NOMO-1 treated with dmso at 0.1 percent for 144 hours (cell line): Measurements from ENCODE around the gene MOB3C.

ENCODE experiments used
- DNase-seq: peaks from one replicate; lab custom pipeline; 2025; ENCODE audit not compliant: unreplicated experiment; lab: John Stamatoyannopoulos, UW

Gene MOB3C

DNA sequence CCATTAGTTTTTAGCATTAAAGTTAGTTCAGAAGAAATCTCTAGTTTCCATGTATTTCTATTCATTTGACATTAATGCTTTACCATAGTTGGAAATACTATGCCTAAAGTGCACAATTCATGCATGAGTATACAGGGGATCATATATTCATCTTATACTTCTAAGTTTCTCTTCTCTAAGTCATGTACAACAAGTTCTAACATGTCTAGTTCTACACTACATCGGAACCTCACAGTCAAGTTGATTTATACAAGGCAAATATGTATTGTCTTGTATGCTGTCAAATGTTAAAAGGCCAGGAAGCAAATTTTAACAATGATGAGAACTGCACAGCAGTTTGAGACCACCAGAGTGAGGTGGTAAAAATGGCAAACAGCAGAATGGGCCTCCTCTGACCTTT is 22.9 kb upstream of the MOB3C start:
- no peak for DNase-seq

DNA sequence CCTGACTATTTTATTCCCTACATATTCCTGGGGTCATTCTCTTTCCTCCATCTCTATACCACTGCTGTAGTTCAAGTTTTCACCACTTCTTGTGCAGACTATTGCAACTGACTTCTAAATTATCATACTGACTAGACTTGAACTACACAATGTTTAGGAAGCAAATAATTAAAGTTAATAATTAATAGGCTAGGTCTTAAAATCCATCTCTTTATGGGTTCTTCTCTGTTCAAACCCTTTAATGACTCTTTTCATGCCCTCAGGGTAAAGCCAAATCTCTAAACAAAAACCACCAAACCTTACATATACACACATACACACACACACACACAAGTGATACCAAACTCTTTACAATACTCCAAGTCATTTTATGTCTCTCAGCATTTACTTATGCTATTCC is 22.3 kb upstream of the MOB3C start:
- DNase-seq, result no peak

DNA sequence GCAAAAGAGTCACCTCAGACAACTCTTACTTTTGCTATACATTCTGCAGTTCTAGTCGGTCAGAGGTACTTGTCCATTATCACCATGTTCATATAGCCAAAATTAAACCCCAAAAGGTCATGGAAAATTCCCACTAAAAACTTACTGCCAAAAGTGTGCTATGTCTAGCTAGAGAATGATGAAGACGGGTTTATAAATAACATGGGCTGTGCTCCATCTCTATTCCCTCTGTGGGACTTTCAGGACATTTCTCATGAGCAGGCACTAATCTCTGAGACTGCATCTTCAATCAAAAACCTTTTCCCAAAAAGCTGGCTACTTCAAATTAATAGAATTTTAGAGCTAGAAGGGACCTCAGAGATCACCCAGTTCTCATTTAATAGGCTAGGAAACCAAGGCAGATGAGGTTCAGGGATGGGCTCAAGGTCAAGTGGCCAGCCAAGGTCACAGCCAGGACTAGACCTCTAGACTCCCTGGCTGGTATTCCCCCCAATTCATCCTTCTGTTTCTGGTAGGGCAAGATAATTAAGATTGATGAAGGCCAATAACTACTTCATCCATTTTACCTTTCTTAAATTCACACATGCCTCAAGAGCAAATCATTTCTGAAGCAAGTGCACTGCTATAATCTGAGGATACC is 21.0 kb upstream of the MOB3C start:
- no peak for DNase-seq

DNA sequence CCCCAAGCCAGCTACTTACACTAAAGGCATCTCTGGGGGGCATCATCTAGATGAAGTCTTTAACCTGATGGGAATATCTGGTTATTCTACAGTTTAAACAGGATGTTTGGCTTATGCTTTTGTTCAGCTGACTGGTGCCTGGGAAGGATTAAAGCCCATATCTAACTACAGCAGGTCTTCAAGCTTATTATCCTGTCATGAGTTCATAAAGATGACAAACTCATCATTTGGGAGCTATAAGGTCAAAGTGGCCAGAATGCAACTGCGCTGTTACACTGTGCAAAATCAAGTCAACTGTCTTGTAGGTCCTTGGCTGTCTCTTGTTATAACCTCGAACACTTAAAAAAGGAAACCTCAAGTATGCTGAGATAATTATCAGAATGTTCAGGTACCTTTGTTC is 18.6 kb upstream of the MOB3C start:
- no peak for DNase-seq

DNA sequence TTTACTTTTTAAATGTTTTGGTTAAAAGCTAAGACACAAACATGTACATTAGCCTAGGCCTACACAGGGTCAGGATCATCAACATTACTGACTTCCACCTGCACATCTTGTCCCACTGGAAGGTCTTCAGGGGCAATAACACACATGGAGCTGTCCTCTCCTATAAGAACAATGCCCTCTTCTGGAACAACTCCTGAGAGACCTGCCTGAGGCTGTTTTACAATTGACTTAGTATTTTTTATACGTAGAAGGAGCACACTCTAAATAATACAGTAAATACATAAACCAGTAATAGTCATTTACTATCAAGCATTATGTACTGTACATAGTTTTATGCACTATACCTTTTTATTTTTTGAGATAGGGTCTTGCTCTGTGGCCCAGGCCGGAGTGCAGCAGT is 14.1 kb upstream of the MOB3C start:
- no peak for DNase-seq

DNA sequence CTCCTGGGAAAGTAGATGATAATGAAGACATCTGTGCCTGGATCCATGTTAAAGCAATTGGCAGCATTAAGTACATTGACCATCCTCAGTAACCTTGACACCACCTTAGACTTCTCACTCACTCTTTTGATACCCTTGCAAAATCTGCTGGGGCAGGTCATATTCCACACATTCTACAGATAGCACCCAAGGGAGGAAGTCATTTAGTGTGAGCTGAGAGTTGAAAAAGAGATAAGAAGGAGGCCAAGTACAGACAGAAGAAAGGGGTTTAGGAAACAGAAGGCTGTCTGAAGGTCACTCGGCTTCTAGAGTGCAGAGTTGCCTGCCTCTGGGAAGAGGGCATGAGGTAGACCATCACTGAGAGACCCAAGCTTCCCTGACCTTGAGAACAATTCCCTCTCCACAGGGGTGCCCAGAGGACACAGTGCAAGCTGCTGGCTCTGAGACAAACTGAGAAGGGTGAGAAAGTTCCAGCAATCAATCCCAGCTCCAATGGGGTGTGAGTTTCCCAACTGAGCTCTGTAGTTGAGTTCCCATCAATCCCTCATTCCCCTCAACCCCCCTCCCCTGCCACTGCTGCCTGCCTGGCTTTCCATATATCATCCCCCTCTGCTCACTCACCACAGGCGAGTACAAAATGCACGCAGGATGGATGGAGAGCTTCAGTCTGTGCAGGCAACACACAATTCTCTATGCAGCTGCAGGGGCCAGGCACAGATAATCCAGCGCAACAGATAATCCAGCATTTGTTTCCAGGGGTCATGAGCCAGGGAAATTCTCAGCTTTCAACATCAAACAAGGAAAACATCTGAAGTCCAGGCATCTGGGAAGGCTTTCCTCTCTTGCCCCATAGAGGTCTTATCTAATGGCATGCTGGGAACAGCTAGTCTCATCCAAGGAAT is 7.4 kb upstream of the MOB3C start:
- no peak for DNase-seq

DNA sequence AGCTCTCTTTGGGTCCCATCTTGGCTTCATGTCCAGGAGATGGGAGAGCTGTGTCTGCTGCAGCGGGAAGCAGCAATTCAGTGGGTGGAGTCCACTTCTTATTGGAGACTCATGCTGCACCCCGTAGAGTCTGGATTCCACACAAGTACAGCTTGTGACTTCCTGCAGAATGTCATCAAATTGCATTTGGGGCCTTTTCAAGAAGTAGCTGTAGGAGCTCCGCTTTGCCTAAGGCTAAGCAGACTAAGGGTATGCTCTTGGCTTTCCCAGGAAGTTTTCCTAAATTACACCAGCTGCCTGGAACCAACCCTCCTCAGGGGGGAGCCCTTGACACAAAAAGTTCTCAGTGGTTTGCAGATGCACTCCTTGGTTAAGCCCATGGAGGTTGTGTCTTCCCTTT is 5.7 kb upstream of the MOB3C start:
- DNase-seq, result no peak

DNA sequence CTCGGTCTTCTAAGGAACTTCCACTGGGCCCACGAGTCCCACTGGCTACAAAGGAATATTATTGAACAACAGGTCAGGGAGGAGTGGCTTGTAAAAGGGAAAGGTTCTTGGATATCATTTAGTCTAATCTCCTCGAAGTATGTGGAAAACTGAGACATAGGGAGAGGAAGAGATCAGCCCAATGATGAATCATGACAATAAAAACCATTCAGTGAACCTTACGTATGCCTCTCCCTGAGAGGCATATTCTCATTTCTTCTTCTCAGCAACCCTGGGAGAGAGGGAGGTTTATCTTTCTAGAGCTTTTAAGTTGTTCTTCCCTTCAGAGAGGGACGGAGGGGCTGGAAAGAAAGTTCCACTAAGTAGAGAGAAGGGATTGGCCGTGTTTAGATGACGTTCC is 5.3 kb upstream of the MOB3C start:
- DNase-seq, result no peak

DNA sequence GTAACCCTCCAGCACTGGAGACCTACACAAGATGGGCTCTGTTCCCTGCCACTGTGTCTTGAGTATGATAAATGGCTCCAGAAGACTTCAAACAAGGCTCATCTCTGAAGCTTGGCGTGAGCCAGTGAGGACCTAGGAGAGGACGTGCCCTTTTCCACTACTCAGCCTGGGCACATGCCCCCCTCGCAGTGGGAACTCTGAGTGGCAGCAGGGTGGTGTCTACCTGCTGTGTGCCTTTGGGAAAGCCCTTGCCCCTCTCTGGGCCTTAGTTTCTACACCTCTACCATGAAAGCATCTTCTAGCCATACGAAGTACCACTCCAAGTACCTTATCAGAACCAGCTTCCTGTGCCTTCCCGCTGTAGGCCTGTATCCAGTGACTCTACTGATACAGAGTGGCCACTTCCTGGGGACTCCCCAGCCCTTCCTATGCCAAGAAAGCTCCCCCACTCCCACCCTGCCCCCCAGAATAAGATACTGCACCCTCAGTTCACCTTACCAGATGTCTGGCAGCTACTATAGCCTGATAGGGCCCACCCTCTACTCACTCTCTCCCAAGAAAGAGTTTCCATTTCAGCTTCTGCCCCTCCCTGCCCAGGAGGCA is 3.1 kb upstream of the MOB3C start:
- DNase-seq, result no peak

DNA sequence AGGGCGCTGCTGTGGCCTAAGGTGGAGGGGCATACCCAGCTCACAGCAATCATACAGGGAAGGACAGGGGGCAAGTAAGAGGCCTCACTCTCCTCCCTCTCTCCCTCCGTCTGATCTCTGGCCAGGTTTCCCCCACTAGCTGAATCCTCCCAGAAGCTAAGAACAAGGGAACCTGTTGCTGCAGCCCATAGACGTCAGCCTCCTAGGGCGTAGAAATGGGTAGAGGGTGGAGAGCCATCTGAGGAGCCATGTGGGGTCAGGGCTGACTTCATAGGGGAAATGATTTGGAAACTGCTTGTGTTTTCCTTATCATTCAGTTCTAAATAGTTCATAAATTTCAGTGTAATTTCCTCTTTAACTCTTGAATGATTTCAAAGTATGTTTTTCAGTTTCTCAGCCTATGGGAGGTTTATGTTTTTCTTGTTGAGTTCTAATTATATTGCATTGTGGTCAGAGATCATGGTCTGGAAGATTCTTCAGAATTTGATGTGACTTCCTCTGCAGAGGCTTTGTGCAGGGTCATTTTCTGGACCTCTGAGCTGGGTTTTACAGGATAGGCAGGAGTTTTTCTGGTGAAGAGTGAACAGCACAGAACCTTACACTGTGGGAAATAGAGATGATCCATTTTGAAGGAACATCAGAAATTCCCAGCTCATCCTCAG is 2.3 kb upstream of the MOB3C start:
- DNase-seq, result no peak

DNA sequence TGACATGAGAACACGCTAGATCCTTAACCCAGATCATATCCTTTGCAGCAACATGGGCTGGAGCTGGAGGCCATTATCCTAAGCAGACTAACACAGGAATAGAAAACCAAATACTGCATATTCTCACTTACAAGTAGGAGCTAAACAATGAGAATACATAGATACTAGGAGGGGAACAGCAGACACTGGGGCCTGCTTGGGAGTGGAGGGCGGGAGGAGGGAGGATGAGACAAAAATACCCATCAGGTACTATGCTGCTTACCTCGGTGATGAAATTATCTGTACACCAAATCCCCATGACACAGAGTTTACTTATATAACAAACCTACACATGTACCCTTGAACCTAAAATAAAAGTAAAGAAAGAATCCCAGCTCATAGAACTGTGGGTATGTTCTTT is 1.2 kb upstream of the MOB3C start:
- DNase-seq, result no peak

DNA sequence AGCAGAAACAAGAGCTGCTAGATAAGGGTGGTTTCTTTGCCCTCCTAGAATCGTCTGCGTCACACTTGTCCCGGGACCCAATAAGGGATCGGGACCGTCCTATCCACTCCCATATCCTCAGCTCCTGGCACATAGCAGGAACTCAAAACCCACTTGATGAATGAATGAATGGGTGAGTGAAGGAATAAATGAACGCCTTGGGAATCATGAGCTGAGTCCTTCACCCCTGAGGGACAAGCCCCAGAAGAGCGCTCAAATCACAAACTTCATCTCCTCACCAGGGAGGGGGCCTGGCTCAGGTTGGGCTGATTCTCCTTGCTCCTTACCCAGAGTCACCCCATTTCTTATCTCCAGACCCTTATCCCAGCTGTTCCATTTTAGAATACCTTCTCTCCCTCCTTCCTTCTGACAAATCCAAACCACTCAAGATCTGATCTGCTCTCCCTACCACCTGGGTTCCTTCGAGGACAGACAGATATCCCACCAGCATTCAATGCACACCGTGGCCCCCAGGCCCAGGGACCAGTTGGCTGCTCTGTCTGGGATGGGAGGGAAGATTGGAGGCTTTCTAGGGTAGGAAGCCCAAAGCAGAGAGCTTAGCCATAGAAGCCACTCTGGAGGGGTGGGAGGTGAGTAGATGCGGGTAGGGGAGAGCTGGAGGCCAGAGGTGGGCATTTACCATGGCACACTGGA is 643 bp upstream of the MOB3C start:
- no peak for DNase-seq

DNA sequence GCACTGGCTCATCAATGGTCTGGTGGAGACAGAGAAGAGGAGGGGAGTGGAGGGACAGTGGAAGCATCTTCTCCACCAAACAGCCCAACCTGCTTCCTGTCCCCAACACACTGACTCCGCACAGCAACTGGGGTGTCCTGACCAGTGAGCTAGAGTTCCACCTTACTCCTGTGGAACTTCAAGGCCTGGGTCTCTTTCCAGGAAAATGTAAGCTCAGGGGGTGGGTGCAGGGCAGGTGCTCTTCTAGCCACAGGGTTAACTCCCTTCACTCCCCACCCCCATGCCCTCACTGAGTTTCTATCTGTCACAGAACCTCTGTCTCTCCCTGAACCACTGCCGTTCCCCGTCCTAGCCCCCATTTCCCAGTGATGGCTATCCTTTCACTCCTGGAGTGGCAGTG is 876 bp downstream of the MOB3C start:
- DNase-seq, result no peak

DNA sequence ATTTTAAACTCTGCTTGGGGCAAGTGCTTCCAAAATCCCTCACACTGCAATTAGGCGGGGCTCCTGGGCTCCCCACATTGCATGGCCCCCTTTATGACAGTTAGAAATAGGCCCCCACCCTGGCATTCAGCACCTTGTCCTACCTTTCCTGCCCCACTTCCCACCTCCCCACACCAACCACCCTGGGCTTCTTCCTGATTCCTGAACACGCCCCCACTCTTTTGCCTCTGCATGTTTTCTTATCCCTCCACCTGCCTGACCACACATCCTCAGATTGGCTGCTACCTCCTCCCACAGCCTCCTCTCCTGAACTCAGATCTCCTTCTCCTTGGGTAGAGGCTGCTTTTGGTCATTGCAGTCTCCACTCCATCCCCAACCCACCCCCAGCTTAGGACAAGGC is 1.5 kb downstream of the MOB3C start:
- no peak for DNase-seq

DNA sequence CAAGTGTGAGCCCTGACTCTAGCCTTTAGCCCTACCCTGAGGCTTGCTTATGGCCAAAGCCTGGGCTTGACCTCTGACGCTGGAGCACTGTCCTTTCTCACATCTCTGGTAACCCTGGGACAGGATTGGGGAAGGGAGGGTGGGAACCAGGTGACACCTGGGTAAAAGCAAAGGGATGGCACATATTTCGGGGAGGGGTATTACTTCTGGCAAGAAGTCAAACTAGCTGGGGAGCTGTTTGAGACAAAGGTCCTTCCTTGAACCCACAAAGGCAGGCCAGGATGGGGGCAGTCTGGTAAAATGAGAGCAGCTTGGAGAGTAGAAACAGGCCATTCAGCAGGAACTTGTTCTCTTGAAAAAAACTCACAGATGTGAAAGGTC is 2.0 kb downstream of the MOB3C start:
- no peak for DNase-seq

DNA sequence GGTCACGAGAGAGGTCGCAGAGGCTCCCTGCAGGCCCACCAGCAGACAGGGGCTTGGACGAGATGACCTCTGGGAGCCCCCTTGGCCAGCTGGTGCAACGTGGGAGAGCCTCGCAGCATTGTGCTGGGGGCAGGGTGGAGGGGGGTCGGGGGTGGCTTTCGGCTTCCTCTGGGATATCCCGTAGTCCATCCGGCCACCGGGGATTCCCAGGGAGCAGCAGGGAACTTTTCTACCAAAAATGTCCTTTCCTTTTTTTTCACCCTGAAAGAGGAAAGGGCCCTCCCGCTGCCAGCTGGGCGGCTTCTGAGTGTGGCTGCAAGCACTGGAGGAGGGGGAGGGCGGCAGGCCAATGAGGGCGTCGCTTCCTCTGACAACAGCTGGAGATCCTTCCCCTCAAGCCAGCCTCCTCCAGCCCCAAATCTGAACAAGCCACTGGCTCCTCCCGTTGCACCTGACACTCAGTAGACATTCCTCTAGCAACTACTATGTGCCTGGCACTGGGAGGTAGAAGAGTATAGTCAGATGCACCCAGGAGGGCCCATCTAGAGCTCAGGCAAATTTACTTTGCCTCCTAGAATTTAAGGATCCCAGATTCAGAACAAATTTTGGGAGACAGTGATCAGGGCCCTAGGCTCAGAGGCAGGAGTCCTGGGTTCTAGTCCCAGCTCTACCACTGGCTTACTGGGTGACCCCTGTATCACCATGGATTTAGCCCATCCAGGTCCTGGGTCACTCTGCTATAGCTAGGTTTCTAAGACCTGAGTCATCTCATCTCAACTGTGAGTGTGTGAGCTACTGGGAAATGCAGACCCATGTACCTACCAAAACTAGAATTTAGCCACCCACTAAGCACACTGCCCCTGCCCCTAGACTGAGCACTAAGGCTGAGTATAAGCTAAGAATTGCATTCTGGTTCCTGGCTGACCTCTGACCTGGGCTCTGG is 2.7 kb downstream of the MOB3C start:
- DNase-seq, result peak; percentile 63

DNA sequence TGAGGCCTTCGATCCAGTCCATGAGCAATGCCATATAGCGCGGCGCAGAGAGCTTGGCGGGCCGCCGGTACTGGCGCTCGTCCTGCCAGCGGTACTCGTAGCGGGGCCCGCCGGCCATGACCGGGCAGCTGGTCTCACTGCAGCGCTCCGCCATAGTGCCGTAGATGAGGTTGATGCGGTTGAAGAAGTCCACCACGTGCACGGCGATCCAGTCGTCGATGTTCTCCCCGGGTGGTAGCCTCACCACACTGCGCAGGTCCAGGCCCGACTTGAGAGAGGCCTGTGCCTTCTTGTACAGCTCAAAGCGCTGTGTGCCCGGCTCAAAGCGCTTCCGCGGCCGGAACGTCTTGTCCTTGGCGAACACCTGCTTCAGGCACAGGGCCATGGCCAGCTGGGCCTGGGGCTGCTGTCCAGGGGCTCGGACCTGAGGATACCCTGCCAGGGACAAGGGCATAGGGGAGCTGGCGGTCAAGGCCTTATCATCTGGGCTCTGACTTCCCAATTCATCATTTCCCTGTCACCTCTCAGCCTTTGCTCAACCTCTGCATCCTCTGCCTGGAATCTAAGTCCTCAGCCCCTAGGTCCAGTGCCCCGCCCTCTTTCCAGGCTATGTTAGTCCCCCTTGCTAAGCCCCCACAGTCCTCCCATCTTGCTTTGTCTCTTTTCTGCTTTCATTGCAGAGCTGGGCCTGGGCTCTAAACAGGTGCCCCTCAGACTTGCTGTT is 3.5 kb downstream of the MOB3C start:
- DNase-seq, result no peak

DNA sequence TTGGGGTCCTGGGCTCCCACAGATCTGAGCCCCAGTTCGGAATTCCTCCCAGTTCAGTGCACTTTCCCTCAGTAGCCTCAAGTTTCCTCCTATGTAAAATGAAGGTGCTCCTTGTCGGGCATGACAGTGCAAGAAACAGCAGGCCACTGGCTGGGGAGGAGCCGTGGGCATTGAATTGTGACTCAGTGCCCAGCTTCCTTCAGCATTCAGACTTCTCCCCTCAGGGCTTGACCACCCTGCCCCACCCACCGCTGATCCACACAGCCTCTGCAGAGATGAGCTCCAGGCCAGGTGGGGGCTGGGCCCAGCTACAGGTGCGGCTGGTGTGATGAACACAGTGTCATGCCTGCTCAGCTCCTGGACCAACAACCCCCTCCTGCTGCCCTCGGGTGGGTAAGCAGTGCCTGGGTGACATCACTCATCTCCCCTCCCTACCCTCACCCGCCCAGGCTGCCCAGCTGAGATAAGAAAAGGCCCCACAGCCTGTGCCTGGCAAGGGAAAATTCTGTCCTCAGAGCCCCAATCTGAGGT is 4.9 kb downstream of the MOB3C start:
- no peak for DNase-seq
